Caco-2 (cell line): ENCODE results near the gene ITPRIPL2. TPM values are rescaled to one million over a fixed set of nuclear protein-coding genes. Genes with fewer than 3 reads are reported as not detected.

Experiments used
- BruUV-seq: library from RNA; stranded (reverse); fragments of 400-500 nt; replicated peaks from 2 replicates; lab custom pipeline; 2021; lab: Mats Ljungman, UMichigan
- CTCF ChIA-PET: fragments of 300-600 bp; sonication (Branson Sonifier 250); formaldehyde crosslinking; loops from one replicate; lab custom pipeline; 2022; ENCODE audit warnings: antibody characterized with exemption; lab: Charles Lee
- POLR2A ChIA-PET: fragments of 300-600 bp; sonication (Branson Sonifier 250); formaldehyde crosslinking; loops from one replicate; lab custom pipeline; 2022; ENCODE audit warnings: antibody characterized with exemption; lab: Charles Lee
- DNase-seq, 2 experiments: peaks; one replicate each; pipeline versions ENCODE4 v3.0.0 to v3.0.0-alpha.2; 2020 to 2022
- H3K27me3 ChIP-seq: replicated peaks from 2 replicates; pipeline ENCODE4 v1.6.0; 2011; ENCODE audit warnings: low read length; ENCODE audit not compliant: control insufficient read depth, insufficient read depth
- H3K36me3 ChIP-seq: 2 replicates; pipeline ENCODE4 v1.5.1; 2011; ENCODE audit warnings: low read length; ENCODE audit not compliant: control insufficient read depth, insufficient read depth
- H3K4me1 ChIP-seq: fragments of 250-450 bp; sonication (Bioruptor Pico); 2 replicates; pipeline ENCODE4 v1.5.1; 2020; ENCODE audit warnings: mild to moderate bottlenecking
- H3K4me3 ChIP-seq: 2 replicates; pipeline ENCODE4 v1.5.1; 2011; ENCODE audit warnings: low read depth, mild to moderate bottlenecking, control low read depth, low read length
- H3K9me3 ChIP-seq: fragments of 250-450 bp; sonication (Bioruptor Pico); 2 replicates; pipeline ENCODE4 v1.5.1; 2020; ENCODE audit warnings: mild to moderate bottlenecking, moderate library complexity
- H3K27ac Mint-ChIP-seq: one replicate; pipeline ENCODE4 v1.8.0; 2022; ENCODE audit warnings: mixed read lengths; ENCODE audit not compliant: unreplicated experiment
- H3K27me3 Mint-ChIP-seq: one replicate; pipeline ENCODE4 v1.8.0; 2022; ENCODE audit warnings: mixed read lengths; ENCODE audit not compliant: insufficient read depth, unreplicated experiment
- H3K36me3 Mint-ChIP-seq: one replicate; pipeline ENCODE4 v1.8.0; 2022; ENCODE audit warnings: mild to moderate bottlenecking, mixed read lengths; ENCODE audit not compliant: insufficient read depth, unreplicated experiment
- H3K4me1 Mint-ChIP-seq: one replicate; pipeline ENCODE4 v1.8.0; 2022; ENCODE audit warnings: low read depth, mixed read lengths; ENCODE audit not compliant: unreplicated experiment
- H3K4me3 Mint-ChIP-seq: one replicate; pipeline ENCODE4 v1.8.0; 2022; ENCODE audit warnings: mild to moderate bottlenecking, moderate library complexity, mixed read lengths; ENCODE audit not compliant: unreplicated experiment
- H3K9me3 Mint-ChIP-seq: one replicate; pipeline ENCODE4 v1.8.0; 2022; ENCODE audit warnings: mixed read lengths; ENCODE audit not compliant: unreplicated experiment
- intact Hi-C: fragments of 100-400 bp; cut with micrococcal nuclease; formaldehyde crosslinking; loops from one replicate; pipeline ENCODE4 v1.10.0; 2022; ENCODE audit not compliant: unreplicated experiment
- total RNA-seq: library from RNA; stranded (reverse); gene quantifications from 2 replicates; pipeline ENCODE4 v1.2.3, GENCODE V29; 2022
- TF ChIP-seq, protein P1 (sequence below), 2 experiments: fragments of 200-600 bp in 1 of 2; IDR thresholded peaks; 1 replicate in 1 of 2; 2 replicates in 1 of 2; pipeline versions ENCODE4 v1.5.1 to v1.8.0; 2011 to 2022; ENCODE audit warnings: antibody characterized with exemption in 1 of 2, control low read depth in 1 of 2, inconsistent platforms in 1 of 2, low read depth in 1 of 2, low read length in 1 of 2, mild to moderate bottlenecking in 1 of 2, moderate library complexity in 1 of 2; ENCODE audit not compliant: insufficient read depth in 1 of 2, severe bottlenecking in 1 of 2, unreplicated experiment in 1 of 2

Gene ITPRIPL2
- total RNA-seq, 1 experiment from 2014 or later = 24.5 TPM

DNA sequence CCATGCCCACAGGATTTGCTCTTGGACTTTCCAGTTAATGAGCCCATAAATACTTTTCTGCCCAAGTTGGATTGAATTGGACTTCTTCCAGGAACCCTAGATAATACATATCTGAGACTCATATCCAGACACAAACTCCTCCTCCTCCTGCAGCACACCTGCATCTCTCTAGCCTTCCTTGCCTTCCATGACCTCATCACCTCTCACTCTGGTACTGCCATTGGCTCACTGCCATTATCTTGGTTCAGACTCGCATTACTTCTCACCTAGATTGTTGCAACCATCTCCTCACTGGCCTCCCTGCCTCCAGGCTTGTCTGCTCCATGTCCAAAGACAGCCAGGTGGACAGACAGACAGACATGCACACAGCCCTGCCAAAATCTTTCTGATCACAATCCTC, 49.5 kb downstream of the ITPRIPL2 start:
- H3K4me1 Mint-ChIP-seq = no peaks in the 10 kb centered on the region
- Histone ChIP-seq H3K27me3 (no peaks in the 10 kb centered on the region), H3K36me3 (no peaks in the 10 kb centered on the region), H3K4me3 (no peak overlapping the region), H3K4me1 (peaks cover 31% of the 10 kb centered on the region), H3K9me3 (peaks cover 6% of the 10 kb centered on the region)
- intact Hi-C loops = no loop called here
- ChIA-PET POLR2A (no interaction called here), CTCF (no interaction called here)
- DNase-seq = no peak
- H3K27ac Mint-ChIP-seq = no peak overlapping the region
- H3K9me3 Mint-ChIP-seq = peaks cover 10% of the 10 kb centered on the region
- H3K36me3 Mint-ChIP-seq = no peaks in the 10 kb centered on the region
- TF ChIP-seq, protein P1, sequence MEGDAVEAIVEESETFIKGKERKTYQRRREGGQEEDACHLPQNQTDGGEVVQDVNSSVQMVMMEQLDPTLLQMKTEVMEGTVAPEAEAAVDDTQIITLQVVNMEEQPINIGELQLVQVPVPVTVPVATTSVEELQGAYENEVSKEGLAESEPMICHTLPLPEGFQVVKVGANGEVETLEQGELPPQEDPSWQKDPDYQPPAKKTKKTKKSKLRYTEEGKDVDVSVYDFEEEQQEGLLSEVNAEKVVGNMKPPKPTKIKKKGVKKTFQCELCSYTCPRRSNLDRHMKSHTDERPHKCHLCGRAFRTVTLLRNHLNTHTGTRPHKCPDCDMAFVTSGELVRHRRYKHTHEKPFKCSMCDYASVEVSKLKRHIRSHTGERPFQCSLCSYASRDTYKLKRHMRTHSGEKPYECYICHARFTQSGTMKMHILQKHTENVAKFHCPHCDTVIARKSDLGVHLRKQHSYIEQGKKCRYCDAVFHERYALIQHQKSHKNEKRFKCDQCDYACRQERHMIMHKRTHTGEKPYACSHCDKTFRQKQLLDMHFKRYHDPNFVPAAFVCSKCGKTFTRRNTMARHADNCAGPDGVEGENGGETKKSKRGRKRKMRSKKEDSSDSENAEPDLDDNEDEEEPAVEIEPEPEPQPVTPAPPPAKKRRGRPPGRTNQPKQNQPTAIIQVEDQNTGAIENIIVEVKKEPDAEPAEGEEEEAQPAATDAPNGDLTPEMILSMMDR (IDR thresholded peaks at IDR 0.05; ENCODE audit: insufficient read depth in 1 of 2, low read depth in 1 of 2, low read length in 1 of 2, severe bottlenecking in 1 of 2, unreplicated experiment in 1 of 2) = no peak
- H3K27me3 Mint-ChIP-seq = no peaks in the 10 kb centered on the region
- H3K4me3 Mint-ChIP-seq = no peak overlapping the region
- no TSS peak for BruUV-seq

DNA sequence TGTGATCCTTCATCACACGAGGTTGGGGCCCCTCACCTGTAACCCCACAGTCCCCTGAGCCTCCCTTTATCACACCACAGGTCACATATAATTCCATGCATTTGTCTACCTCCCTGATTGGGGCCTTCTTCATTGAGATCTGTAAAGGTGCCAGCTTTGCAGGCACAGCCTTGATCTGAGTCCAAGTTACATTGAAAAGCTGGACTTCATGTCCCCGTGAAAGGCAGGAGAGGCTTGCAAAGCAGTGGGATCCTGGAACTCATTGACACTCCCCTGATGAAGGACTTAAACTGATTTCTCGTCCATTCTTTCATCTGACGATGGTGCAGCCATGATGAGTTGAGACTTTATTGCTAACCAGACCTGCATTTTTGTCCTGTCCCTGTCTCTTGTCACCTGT, 50.5 kb downstream of the ITPRIPL2 start:
- Histone ChIP-seq H3K4me3 (no peak overlapping the region), H3K27me3 (no peaks in the 10 kb centered on the region), H3K9me3 (peaks cover 6% of the 10 kb centered on the region), H3K4me1 (peaks cover 31% of the 10 kb centered on the region), H3K36me3 (no peaks in the 10 kb centered on the region)
- TF ChIP-seq, protein P1 (IDR thresholded peaks at IDR 0.05; ENCODE audit: insufficient read depth in 1 of 2, low read depth in 1 of 2, low read length in 1 of 2, severe bottlenecking in 1 of 2, unreplicated experiment in 1 of 2) = no peak
- Mint-ChIP-seq H3K36me3 (no peaks in the 10 kb centered on the region), H3K4me1 (no peaks in the 10 kb centered on the region), H3K27ac (no peak overlapping the region), H3K9me3 (peaks cover 10% of the 10 kb centered on the region), H3K27me3 (no peaks in the 10 kb centered on the region), H3K4me3 (no peak overlapping the region)
- no peak for DNase-seq
- intact Hi-C loops = loop anchor here (2.0 kb wide), 1 partner anchor 25 kb away; no protein-coding TSS in a partner anchor
- ChIA-PET POLR2A (no interaction called here), CTCF (interaction anchor here (0.6 to 1.1 kb wide), 2 partner anchors 11 to 78 kb away, joined by 3 to 4 read pairs; no protein-coding TSS in a partner anchor)
- no TSS peak for BruUV-seq

DNA sequence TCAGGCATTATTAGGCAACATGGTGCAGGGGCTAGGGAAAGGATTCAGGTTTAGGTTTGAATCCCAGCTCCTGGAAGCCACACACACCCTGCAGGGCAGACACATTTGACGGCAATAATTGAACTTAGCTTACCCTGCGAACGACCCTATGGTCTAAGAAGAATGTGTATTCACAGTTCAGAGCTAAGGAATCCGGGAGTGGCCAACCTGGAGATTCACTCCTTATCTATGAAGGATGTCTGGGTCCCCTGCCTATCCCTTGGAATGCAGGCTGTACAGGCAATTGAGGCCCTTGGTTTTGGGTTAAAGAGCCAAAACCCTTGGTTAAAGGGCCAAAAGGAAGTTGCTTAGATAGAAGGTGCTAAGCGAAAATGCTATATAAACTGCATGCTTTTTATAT, 51.3 kb downstream of the ITPRIPL2 start:
- BruUV-seq = no TSS peak
- Mint-ChIP-seq H3K27me3 (no peaks in the 10 kb centered on the region), H3K4me1 (no peaks in the 10 kb centered on the region), H3K36me3 (no peaks in the 10 kb centered on the region), H3K9me3 (peaks cover 10% of the 10 kb centered on the region), H3K4me3 (no peak overlapping the region), H3K27ac (peak overlapping the region; percentile 55)
- Histone ChIP-seq H3K27me3 (no peaks in the 10 kb centered on the region), H3K4me3 (no peak overlapping the region), H3K9me3 (peaks cover 6% of the 10 kb centered on the region), H3K4me1 (peaks cover 31% of the 10 kb centered on the region), H3K36me3 (no peaks in the 10 kb centered on the region)
- TF ChIP-seq, protein P1 (IDR thresholded peaks at IDR 0.05; ENCODE audit: insufficient read depth in 1 of 2, low read depth in 1 of 2, low read length in 1 of 2, severe bottlenecking in 1 of 2, unreplicated experiment in 1 of 2) = no peak
- peak; percentile 59 to 81 for DNase-seq
- ChIA-PET CTCF (interaction anchor here (1.1 kb wide), 1 partner anchor 79 kb away, joined by 3 read pairs; no protein-coding TSS in a partner anchor), POLR2A (interaction anchor here (0.6 to 0.8 kb wide), 2 partner anchors 71 to 228 kb away, joined by 4 to 10 read pairs; no protein-coding TSS in a partner anchor)
- intact Hi-C loops = loop anchor here (1.0 to 5.0 kb wide), 3 partner anchors 26 to 79 kb away; no protein-coding TSS in a partner anchor
